OCI-LY7 (cell line): ENCODE results near the gene WNT1.

ENCODE experiments used
- CTCF ChIP-seq: fragments of 200-600 bp; sonication (generic); conservative IDR thresholded peaks from 2 replicates; pipeline ENCODE4 v1.5.1; 2014; ENCODE audit warnings: mild to moderate bottlenecking, antibody characterized with exemption, low read length, moderate library complexity, mixed read lengths
- EZH2phosphoT487 ChIP-seq: fragments of 200-600 bp; sonication (generic); IDR thresholded peaks from 2 replicates; pipeline ENCODE4 v1.6.1; 2018; ENCODE audit warnings: low read depth, borderline replicate concordance, mild to moderate bottlenecking, mixed run types, antibody characterized with exemption, low read length, moderate library complexity, mixed read lengths

DNA sequence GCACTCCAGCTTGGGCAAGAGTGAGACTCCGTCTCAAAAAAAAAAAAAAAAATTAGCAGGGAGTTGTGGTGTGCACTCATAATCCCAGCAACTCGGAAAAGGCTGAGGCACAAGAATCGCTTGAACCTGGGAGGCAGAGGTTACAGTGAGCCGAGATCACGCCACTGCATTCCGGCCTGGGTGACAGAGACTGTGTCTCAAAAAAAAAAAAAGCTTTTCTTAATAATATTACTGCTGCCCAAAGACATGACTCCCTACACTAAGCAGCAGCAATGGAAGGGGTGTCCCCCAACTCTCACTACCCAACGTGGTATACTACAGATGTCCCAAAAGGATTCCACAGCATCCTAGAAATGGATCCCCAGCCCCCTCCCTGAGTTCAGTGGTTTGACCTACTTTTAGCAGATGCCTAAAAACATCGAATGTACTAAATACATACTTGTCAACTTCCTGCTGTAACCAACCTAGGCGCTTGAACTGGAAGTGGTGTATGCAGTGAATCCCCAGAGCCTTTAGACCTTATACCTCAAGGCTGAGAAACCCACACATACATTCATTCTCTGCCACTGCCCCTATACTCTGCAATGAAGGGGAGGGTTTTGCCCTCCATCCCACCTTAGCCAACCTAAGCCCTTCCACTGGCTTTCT is 44.3 kb upstream of the WNT1 start:
- TF ChIP-seq CTCF (no peak), EZH2phosphoT487 (no peak)
